Measurements from ENCODE around the gene CDH15.
A peak's percentile ranks its signal among the peaks of the same experiment; 100 is the strongest.

CDH15 gene

DNA sequence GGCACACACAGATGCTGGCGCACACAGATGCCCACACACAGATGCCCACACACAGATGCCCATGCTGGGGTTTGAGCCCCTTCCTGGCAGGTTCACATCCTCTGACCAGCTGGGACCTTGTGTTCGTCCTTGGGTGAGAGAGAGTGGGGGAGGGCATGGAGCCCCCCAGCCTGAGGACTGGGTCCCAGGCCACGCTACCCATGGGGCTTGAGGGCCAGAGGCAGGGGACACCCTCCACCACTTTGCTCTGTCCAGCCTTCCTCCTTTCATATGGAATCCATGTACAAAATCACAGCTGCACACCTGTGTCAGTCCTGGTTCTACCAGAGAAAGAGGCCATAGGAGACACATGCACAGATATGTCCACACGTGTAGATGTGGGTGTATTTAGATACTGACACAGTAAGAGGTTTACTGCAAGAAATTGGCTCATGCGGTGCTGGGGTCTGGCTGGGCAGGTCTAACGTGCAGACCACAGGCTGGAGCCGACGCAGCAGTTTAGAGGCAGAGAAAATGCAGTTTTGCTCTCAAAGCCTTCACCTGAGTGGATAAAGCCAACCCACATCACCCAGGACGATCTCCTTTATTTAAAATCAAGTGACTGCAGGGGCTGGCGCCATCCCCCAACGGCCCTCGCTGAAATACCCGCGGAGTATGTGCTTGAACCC lies 17.9 kb downstream of the CDH15 start:
- TF ChIP-seq EP300 (IDR thresholded peaks at IDR 0.05; ENCODE audit: borderline replicate concordance), result no peak
- TF ChIP-seq, protein P1, sequence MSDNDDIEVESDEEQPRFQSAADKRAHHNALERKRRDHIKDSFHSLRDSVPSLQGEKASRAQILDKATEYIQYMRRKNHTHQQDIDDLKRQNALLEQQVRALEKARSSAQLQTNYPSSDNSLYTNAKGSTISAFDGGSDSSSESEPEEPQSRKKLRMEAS (IDR thresholded peaks at IDR 0.05), result no peak

DNA sequence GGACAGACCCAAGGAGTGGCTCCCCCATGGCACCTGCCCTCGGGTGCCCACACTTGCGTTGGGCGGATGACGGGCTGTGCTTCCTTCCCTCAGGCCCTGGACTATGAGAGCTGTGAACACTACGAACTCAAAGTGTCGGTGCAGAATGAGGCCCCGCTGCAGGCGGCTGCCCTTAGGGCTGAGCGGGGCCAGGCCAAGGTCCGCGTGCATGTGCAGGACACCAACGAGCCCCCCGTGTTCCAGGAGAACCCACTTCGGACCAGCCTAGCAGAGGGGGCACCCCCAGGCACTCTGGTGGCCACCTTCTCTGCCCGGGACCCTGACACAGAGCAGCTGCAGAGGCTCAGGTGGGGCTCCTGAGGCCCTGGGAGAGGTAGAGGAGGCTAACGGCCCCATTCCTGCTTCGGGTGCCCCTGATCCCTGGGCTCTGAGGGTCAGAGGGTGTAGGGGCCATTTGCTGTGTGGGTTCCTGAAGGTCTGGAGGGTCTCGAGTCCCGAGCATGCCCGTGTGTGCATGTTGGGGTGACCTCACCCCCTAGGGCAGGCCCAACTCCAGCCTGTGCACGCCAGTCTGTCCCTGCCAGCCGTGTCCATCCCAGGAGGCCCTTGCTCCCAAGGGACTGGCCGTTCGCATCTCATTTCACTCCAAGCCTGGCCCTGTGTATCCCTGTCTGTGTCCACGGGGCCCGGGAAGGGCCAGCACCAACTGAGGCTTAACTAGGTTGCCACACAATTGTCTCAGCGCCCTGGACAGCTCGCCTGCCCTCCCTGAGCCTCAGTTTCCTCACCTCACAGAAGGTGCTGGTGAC lies 18.8 kb downstream of the CDH15 start:
- TF ChIP-seq TCF12 (IDR thresholded peaks at IDR 0.05; ENCODE audit: low read depth) (no peak), EP300 (IDR thresholded peaks at IDR 0.05; ENCODE audit: borderline replicate concordance) (no peak), TAF1 (IDR thresholded peaks at IDR 0.05; ENCODE audit: low read depth) (no peak), EGR1 (IDR thresholded peaks at IDR 0.05) (no peak)

DNA sequence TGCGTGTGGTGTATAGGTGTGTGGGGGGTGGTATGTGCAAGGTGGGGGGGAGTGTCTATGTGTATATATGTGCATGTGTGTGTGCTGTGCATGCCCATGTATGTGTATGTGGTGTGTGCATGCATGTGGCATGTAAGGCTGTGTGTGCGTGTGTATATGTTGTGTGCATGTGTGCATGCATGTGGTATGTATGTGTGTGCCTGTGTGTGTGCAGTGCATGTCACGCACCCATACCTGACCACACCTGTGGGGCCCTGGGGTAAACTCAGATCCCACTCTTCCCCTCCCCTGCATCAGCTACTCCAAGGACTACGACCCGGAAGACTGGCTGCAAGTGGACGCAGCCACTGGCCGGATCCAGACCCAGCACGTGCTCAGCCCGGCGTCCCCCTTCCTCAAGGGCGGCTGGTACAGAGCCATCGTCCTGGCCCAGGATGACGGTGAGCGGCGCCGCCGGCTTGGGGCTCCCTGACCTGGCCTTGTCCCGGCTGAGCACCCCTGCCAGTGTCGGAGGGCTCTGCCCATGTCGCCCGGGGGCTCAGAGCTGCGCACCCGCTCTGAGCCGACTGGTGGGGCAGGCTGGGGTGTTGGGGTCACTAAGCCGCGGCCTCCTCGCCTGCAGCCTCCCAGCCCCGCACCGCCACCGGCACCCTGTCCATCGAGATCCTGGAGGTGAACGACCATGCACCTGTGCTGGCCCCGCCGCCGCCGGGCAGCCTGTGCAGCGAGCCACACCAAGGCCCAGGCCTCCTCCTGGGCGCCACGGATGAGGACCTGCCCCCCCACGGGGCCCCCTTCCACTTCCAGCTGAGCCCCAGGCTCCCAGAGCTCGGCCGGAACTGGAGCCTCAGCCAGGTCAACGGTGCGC lies 19.7 kb downstream of the CDH15 start:
- no peak for TF ChIP-seq RAD21 (IDR thresholded peaks at IDR 0.05; ENCODE audit: low read depth)
- no peak for TF ChIP-seq EGR1 (IDR thresholded peaks at IDR 0.05)
- TF ChIP-seq, protein P2, sequence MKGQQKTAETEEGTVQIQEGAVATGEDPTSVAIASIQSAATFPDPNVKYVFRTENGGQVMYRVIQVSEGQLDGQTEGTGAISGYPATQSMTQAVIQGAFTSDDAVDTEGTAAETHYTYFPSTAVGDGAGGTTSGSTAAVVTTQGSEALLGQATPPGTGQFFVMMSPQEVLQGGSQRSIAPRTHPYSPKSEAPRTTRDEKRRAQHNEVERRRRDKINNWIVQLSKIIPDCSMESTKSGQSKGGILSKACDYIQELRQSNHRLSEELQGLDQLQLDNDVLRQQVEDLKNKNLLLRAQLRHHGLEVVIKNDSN (IDR thresholded peaks at IDR 0.05), result no peak
- no peak for TF ChIP-seq CREB1 (IDR thresholded peaks at IDR 0.05; ENCODE audit: low read depth)
- no peak for TF ChIP-seq NFIC (IDR thresholded peaks at IDR 0.05)
- TF ChIP-seq, protein P3, sequence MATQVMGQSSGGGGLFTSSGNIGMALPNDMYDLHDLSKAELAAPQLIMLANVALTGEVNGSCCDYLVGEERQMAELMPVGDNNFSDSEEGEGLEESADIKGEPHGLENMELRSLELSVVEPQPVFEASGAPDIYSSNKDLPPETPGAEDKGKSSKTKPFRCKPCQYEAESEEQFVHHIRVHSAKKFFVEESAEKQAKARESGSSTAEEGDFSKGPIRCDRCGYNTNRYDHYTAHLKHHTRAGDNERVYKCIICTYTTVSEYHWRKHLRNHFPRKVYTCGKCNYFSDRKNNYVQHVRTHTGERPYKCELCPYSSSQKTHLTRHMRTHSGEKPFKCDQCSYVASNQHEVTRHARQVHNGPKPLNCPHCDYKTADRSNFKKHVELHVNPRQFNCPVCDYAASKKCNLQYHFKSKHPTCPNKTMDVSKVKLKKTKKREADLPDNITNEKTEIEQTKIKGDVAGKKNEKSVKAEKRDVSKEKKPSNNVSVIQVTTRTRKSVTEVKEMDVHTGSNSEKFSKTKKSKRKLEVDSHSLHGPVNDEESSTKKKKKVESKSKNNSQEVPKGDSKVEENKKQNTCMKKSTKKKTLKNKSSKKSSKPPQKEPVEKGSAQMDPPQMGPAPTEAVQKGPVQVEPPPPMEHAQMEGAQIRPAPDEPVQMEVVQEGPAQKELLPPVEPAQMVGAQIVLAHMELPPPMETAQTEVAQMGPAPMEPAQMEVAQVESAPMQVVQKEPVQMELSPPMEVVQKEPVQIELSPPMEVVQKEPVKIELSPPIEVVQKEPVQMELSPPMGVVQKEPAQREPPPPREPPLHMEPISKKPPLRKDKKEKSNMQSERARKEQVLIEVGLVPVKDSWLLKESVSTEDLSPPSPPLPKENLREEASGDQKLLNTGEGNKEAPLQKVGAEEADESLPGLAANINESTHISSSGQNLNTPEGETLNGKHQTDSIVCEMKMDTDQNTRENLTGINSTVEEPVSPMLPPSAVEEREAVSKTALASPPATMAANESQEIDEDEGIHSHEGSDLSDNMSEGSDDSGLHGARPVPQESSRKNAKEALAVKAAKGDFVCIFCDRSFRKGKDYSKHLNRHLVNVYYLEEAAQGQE (IDR thresholded peaks at IDR 0.05; ENCODE audit: low read depth), result no peak
- TF ChIP-seq ZBTB7A (IDR thresholded peaks at IDR 0.05; ENCODE audit: low read depth), result no peak
- TF ChIP-seq TAF1 (IDR thresholded peaks at IDR 0.05; ENCODE audit: low read depth), result no peak
- no peak for TF ChIP-seq EP300 (IDR thresholded peaks at IDR 0.05; ENCODE audit: borderline replicate concordance)
- TF ChIP-seq CEBPB (IDR thresholded peaks at IDR 0.05), result no peak

DNA sequence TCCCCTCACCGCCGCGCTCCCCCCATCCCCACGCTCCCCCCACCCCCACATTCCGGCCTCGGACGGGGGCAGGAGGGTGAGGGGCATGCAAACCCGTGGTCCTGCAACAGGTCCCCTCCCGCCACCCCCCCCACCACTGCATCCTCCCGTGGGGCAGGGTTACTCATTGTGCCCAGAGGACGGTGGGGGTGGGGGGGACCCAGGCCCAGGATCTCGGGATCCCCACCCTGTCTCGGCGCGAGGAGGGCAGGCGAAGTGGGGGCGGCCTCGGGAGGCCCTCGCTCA lies 20.3 kb downstream of the CDH15 start:
- TF ChIP-seq EGR1 (IDR thresholded peaks at IDR 0.05), result no peak
- no peak for TF ChIP-seq ZBTB7A (IDR thresholded peaks at IDR 0.05; ENCODE audit: low read depth)

DNA sequence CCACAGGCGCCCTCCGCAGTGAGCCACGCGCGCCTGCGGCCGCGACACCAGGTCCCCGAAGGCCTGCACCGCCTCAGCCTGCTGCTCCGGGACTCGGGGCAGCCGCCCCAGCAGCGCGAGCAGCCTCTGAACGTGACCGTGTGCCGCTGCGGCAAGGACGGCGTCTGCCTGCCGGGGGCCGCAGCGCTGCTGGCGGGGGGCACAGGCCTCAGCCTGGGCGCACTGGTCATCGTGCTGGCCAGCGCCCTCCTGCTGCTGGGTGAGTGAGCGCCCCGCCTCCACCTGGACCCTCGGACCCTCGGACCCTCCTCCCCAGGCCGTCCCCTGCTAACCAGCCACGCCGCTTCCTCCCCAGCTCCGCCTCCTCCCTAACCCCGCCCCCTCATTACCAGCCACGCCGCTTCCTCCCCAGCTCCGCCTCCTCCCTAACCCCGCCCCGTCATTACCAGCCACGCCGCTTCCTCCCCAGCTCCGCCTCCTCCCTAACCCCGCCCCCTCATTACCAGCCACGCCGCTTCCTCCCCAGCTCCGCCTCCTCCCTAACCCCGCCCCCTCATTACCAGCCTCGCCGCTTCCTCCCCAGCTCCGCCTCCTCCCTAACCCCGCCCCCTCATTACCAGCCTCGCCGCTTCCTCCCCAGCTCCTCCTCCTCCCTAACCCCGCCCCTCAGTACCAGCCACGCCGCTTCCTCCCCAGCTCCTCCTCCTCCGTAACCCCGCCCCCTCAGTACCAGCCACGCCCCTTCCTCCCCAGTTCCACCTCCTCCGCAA lies 20.8 kb downstream of the CDH15 start:
- TF ChIP-seq, protein P1 (IDR thresholded peaks at IDR 0.05), result peak; percentile 28; the same call in 1 of the 2 replicates
- peak; percentile 99 for TF ChIP-seq ZBTB7A (IDR thresholded peaks at IDR 0.05; ENCODE audit: low read depth)

DNA sequence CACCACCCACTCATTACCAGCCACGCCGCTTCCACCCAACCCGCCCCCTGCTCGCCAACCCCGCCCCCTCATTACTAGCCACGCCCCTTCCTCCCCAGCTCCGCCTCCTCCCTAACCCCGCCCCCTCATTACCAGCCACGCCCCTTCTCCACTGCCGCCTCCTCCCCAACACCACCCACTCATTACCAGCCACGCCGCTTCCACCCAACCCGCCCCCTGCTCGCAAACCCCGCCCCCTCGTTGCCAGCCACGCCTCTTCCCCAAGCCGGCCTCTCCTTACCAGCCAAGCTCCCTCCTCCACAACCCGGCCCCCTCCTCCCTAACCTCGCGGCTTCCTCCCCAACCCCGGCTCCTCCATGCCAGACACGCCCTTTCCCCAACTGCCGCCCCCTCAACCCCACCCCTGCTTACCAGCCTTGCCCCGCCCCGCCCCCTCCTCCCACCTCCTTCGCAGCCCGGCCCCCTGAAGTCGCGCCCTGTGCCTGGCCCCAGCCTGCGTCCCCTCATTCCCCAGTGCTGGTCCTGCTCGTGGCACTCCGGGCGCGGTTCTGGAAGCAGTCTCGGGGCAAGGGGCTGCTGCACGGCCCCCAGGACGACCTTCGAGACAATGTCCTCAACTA lies 21.5 kb downstream of the CDH15 start:
- TF ChIP-seq YY1 (IDR thresholded peaks at IDR 0.05; ENCODE audit: low read depth), result no peak
- TF ChIP-seq, protein P2 (IDR thresholded peaks at IDR 0.05), result no peak
- TF ChIP-seq ZBTB7A (IDR thresholded peaks at IDR 0.05; ENCODE audit: low read depth), result no peak
- no peak for TF ChIP-seq RAD21 (IDR thresholded peaks at IDR 0.05; ENCODE audit: low read depth)
- no peak for TF ChIP-seq CREB1 (IDR thresholded peaks at IDR 0.05; ENCODE audit: low read depth)
- TF ChIP-seq FOXM1 (IDR thresholded peaks at IDR 0.05; ENCODE audit: borderline replicate concordance, low read depth), result no peak
- TF ChIP-seq EGR1 (IDR thresholded peaks at IDR 0.05), result no peak
- TF ChIP-seq, protein P1 (IDR thresholded peaks at IDR 0.05), result no peak
- TF ChIP-seq TCF12 (IDR thresholded peaks at IDR 0.05; ENCODE audit: low read depth), result no peak
- TF ChIP-seq, protein P3 (IDR thresholded peaks at IDR 0.05; ENCODE audit: low read depth), result no peak
- TF ChIP-seq TAF1 (IDR thresholded peaks at IDR 0.05; ENCODE audit: low read depth), result no peak
- TF ChIP-seq TEAD4 (IDR thresholded peaks at IDR 0.05), result no peak
- TF ChIP-seq CEBPB (IDR thresholded peaks at IDR 0.05), result no peak
- no peak for TF ChIP-seq NFIC (IDR thresholded peaks at IDR 0.05)
- no peak for TF ChIP-seq EP300 (IDR thresholded peaks at IDR 0.05; ENCODE audit: borderline replicate concordance)
